Brain microvascular endothelial cell (primary cell): ENCODE results near the gene INCENP.

Source experiments
- DNase-seq: peaks from one replicate; pipeline ENCODE4 v3.0.0-alpha.2; 2020
- H3K27ac ChIP-seq: fragments of 250-450 bp; sonication (Bioruptor Pico); 2 replicates; pipeline ENCODE4 v1.5.1; 2020; ENCODE audit warnings: mild to moderate bottlenecking, moderate library complexity
- H3K27me3 ChIP-seq: fragments of 250-450 bp; sonication (Bioruptor Pico); replicated peaks from 2 replicates; pipeline ENCODE4 v1.5.1; 2020; ENCODE audit warnings: mild to moderate bottlenecking
- H3K36me3 ChIP-seq: fragments of 250-450 bp; sonication (Bioruptor Pico); replicated peaks from 2 replicates; pipeline ENCODE4 v1.5.1; 2020; ENCODE audit warnings: mild to moderate bottlenecking
- H3K4me3 ChIP-seq: 2 replicates; pipeline ENCODE4 v1.5.1; 2011; ENCODE audit warnings: low read depth, mild to moderate bottlenecking, control low read depth, low read length, moderate library complexity
- in situ Hi-C: cut with HindIII; loops from 2 replicates; pipeline ENCODE4 v1.10.0; 2017; ENCODE audit warnings: low sequenced_read_pairs, low pct_ligation_motif_present
- TF ChIP-seq, protein P1 (sequence below): IDR thresholded peaks from 2 replicates; pipeline ENCODE4 v1.5.1; 2011; ENCODE audit warnings: low read depth, mild to moderate bottlenecking, moderate library complexity, low read length, control low read depth, inconsistent platforms; ENCODE audit errors: missing control alignments

INCENP gene

DNA sequence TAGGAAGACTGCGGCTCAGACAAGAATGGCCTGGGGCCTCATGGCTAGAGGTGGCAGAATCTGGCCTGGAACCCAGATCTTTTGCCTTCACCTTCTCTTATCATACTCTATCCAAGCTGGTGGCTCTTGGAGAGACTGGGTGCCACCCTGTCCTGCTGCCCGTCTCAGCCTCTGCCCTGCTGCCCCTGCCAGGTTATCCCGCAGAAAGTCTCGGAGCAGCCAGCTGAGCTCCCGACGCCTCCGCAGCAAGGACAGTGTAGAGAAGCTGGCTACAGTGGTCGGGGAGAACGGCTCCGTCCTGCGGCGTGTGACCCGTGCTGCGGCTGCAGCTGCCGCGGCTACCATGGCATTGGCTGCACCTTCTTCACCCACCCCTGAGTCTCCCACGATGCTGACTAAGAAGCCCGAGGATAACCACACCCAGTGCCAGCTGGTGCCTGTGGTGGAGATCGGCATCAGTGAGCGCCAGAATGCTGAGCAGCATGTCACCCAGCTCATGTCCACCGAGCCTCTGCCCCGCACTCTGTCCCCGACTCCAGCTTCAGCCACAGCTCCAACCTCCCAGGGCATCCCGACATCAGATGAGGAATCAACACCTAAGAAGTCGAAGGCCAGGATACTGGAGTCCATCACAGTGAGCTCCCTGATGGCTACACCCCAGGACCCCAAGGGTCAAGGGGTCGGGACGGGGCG is 5.9 kb downstream of the INCENP start:
- TF ChIP-seq, protein P1, sequence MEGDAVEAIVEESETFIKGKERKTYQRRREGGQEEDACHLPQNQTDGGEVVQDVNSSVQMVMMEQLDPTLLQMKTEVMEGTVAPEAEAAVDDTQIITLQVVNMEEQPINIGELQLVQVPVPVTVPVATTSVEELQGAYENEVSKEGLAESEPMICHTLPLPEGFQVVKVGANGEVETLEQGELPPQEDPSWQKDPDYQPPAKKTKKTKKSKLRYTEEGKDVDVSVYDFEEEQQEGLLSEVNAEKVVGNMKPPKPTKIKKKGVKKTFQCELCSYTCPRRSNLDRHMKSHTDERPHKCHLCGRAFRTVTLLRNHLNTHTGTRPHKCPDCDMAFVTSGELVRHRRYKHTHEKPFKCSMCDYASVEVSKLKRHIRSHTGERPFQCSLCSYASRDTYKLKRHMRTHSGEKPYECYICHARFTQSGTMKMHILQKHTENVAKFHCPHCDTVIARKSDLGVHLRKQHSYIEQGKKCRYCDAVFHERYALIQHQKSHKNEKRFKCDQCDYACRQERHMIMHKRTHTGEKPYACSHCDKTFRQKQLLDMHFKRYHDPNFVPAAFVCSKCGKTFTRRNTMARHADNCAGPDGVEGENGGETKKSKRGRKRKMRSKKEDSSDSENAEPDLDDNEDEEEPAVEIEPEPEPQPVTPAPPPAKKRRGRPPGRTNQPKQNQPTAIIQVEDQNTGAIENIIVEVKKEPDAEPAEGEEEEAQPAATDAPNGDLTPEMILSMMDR = no peak
- H3K27ac ChIP-seq = no peak overlapping the region

DNA sequence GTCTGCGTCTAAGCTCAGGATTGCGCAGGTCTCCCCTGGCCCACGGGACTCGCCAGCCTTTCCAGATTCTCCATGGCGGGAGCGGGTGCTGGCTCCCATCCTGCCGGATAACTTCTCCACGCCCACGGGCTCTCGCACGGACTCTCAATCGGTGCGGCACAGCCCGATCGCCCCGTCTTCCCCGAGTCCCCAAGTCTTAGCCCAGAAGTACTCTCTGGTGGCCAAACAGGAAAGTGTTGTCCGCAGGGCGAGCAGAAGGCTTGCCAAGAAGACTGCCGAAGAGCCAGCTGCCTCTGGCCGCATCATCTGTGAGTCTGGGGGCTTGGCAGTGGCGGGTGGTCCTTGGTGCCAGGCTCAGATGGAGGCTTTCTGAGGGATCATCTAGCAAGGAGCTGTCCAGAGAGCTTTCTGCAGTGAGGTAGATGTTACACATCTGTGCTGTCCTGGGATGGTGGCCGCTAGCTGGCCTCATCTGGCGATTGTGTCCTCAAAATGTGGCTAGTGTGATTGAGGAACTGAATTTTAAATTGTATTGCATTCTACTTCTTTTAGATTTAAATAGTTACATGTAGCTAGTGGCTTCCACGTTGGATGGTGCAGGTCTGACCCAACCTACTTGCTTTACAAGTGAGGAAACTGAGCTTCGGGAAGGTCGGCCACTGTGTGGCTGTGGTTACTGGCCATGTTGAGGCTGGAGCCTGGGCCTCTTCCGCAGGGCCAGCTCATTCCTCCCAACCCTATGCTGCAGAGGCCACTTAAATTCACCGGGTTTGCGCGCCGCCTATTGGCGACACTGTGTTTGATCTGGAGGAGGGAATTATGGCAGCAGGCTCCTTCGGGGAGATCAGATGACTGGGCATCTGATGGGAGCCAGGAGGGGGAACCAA is 6.7 kb downstream of the INCENP start:
- DNase-seq = no peak
- peaks cover 17% of the 10 kb centered on the region for H3K36me3 ChIP-seq

More for the DNA sequence above, 5.9 kb downstream of the INCENP start:
- in situ Hi-C loops = no loop called here
- no peak for DNase-seq
- no peaks in the 10 kb centered on the region for H3K27me3 ChIP-seq
- H3K36me3 ChIP-seq = peaks cover 17% of the 10 kb centered on the region
- H3K4me3 ChIP-seq = no peak overlapping the region

DNA sequence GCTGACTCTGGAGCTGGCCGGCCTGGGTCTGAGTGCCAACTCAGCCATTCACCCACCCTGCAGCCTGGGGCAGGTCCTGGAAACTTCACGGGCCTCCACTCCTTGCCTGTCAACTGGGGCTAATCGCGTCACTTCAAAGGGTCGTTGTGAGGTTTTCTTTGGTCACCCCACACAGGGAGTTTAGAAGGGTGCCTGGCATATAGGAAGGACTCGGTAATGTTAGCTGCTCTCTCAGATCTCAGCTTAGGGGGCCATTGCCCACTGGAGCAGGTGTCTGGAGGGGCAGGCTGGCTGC is 7.3 kb downstream of the INCENP start:
- DNase-seq = no peak
- in situ Hi-C loops = no loop called here
- no peak overlapping the region for H3K4me3 ChIP-seq
- TF ChIP-seq, protein P1 = no peak
- peaks cover 17% of the 10 kb centered on the region for H3K36me3 ChIP-seq
- no peaks in the 10 kb centered on the region for H3K27me3 ChIP-seq
- no peak overlapping the region for H3K27ac ChIP-seq

More for the DNA sequence above, 6.7 kb downstream of the INCENP start:
- in situ Hi-C loops = no loop called here
- Histone ChIP-seq H3K27me3 (no peaks in the 10 kb centered on the region), H3K27ac (no peak overlapping the region), H3K4me3 (no peak overlapping the region)
- TF ChIP-seq, protein P1 = no peak

DNA sequence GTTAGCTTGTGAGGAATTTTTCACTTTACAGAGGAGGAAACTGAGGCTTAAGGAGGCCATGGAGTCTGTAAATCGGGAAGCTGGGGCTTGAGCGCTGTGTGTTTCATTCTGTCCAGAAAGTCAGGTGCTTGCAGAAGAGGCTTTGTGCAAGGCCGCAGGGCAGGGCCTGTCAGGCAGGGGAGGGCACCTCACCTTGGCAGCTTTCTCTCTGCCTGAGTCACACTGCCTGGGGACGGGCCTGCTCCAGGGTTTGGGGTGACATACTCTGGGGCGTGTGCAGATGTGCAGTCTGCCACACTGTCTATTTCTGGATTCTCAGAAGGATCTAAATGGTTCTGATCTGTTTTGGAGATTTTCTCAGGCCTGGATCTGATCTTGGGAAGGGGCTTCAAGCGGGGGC is 8.4 kb downstream of the INCENP start:
- Histone ChIP-seq H3K27me3 (no peaks in the 10 kb centered on the region), H3K4me3 (no peak overlapping the region), H3K36me3 (peaks cover 17% of the 10 kb centered on the region), H3K27ac (no peak overlapping the region)
- in situ Hi-C loops = no loop called here
- TF ChIP-seq, protein P1 = no peak
- no peak for DNase-seq

DNA sequence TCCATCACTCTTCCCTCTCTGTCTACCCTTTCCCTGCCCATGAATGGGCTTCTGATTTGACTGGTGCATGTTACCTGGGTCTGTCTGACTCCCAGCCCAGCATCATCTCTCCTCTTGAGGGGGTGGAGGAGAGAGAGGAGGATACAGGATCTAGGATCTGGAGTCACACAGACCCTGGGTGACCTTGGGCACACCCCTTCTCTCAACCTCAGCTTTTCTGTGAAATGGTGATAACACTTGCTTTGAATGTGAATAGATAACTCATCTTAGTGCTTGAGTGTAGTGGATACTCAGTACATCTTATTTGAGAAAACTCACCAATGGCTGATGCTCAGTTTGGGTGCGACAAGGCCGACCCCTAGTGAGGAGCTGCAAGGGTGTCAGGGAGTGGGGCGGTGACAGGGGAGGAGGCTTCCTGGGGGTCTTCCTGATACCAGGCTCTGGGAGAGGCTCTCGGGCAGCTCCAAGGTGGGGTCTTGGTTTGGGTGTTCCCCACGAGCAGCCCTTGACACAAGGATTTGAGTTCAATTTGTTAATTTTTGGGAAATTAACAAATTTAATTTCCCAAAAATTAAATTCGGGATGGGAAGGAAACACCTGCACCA is 9.0 kb downstream of the INCENP start:
- no peak for DNase-seq
- Histone ChIP-seq H3K27me3 (no peaks in the 10 kb centered on the region), H3K4me3 (no peak overlapping the region), H3K27ac (no peak overlapping the region), H3K36me3 (peaks cover 17% of the 10 kb centered on the region)
- in situ Hi-C loops = no loop called here
- TF ChIP-seq, protein P1 = no peak
